HepG2 (cell line): ENCODE data around the gene KATNB1. TPM values are rescaled to one million over a fixed set of nuclear protein-coding genes. Genes with fewer than 3 reads are reported as not detected.

Experiments used
- AGO2 ChIP-seq: fragments of 200-400 bp; formaldehyde crosslinking; optimal IDR thresholded peaks from 2 replicates; pipeline ENCODE3; 2017; ENCODE audit warnings: mild to moderate bottlenecking, low read depth, low read length, moderate library complexity
- ATF6 ChIP-seq: sonication (generic); formaldehyde crosslinking; conservative IDR thresholded peaks from 2 replicates; pipeline ENCODE4 v1.4.0; 2020; ENCODE audit warnings: missing genetic modification reagents
- CBX2 ChIP-seq, 2 experiments: fragments of 200-600 bp in 1 of 2; sonication (generic); formaldehyde crosslinking in 1 of 2; IDR thresholded peaks; 2 replicates each; pipeline versions ENCODE4 v1.7.0 to v1.8.1; 2018 to 2022; ENCODE audit warnings: low read depth in 2 of 2, low read length in 1 of 2, mild to moderate bottlenecking in 1 of 2, missing genetic modification reagents in 1 of 2
- FOXA1 ChIP-seq, 2 experiments: fragments of 450-650 bp in 1 of 2; sonication (generic) in 1 of 2; formaldehyde crosslinking in 1 of 2; IDR thresholded peaks; 2 replicates each; pipeline versions ENCODE4 v1.4.0 to v1.6.1; 2016 to 2020; ENCODE audit warnings: missing genetic modification reagents in 1 of 2
- GMEB1 ChIP-seq: sonication (generic); formaldehyde crosslinking; IDR thresholded peaks from 2 replicates; pipeline ENCODE4 v1.5.1; 2020; ENCODE audit warnings: missing genetic modification reagents, mild to moderate bottlenecking, borderline replicate concordance
- MAZ ChIP-seq, 2 experiments: sonication (generic) in 1 of 2; formaldehyde crosslinking in 1 of 2; IDR thresholded peaks; 2 replicates each; pipeline versions ENCODE4 v1.5.0 to v1.6.1; 2012 to 2020; ENCODE audit warnings: low read depth in 2 of 2, mild to moderate bottlenecking in 2 of 2, borderline replicate concordance in 1 of 2, improper control_type of control experiment in 1 of 2, low read length in 1 of 2, missing genetic modification reagents in 1 of 2, moderate library complexity in 1 of 2
- PATZ1 ChIP-seq: sonication (generic); formaldehyde crosslinking; IDR thresholded peaks from 2 replicates; pipeline ENCODE4 v1.4.0; 2020; ENCODE audit warnings: missing genetic modification reagents
- RARA ChIP-seq: IDR thresholded peaks from 2 replicates; pipeline ENCODE4 v1.6.1; 2016; ENCODE audit warnings: missing genetic modification reagents, missing compliant biosample characterization
- SMYD3 ChIP-seq: sonication (generic); formaldehyde crosslinking; IDR thresholded peaks from 2 replicates; pipeline ENCODE4 v1.8.1; 2023; ENCODE audit warnings: mild to moderate bottlenecking, missing genetic modification reagents
- SP1 ChIP-seq, 2 experiments: fragments of 450-650 bp in 1 of 2; sonication (generic) in 1 of 2; formaldehyde crosslinking in 1 of 2; IDR thresholded peaks; 2 replicates each; pipeline versions ENCODE4 v1.4.0 to v1.6.1; 2016 to 2020; ENCODE audit warnings: missing genetic modification reagents in 1 of 2
- TARDBP ChIP-seq: sonication (generic); formaldehyde crosslinking; IDR thresholded peaks from 2 replicates; pipeline ENCODE4 v1.8.0; 2022; ENCODE audit warnings: mild to moderate bottlenecking, missing genetic modification reagents
- ZBTB7B ChIP-seq: sonication (generic); formaldehyde crosslinking; IDR thresholded peaks from 2 replicates; pipeline ENCODE4 v1.4.0; 2020; ENCODE audit warnings: missing genetic modification reagents
- ZKSCAN8 ChIP-seq: IDR thresholded peaks from 2 replicates; pipeline ENCODE4 v1.6.1; 2016; ENCODE audit warnings: borderline replicate concordance, missing genetic modification reagents, missing compliant biosample characterization
- ZNF263 ChIP-seq: sonication (generic); formaldehyde crosslinking; IDR thresholded peaks from 2 replicates; pipeline ENCODE4 v1.4.0; 2020; ENCODE audit warnings: missing genetic modification reagents
- ZNF326 ChIP-seq: sonication (generic); formaldehyde crosslinking; IDR thresholded peaks from 2 replicates; pipeline ENCODE4 v1.4.0; 2020; ENCODE audit warnings: missing genetic modification reagents, borderline replicate concordance
- ZNF343 ChIP-seq: sonication (generic); formaldehyde crosslinking; IDR thresholded peaks from 2 replicates; pipeline ENCODE4 v1.4.0; 2020; ENCODE audit warnings: mild to moderate bottlenecking, missing genetic modification reagents
- ZNF577 ChIP-seq: sonication (generic); formaldehyde crosslinking; IDR thresholded peaks from 2 replicates; pipeline ENCODE4 v1.4.0; 2020; ENCODE audit warnings: mild to moderate bottlenecking, low read depth, missing genetic modification reagents, borderline replicate concordance
- ZNF883 ChIP-seq: sonication (generic); formaldehyde crosslinking; IDR thresholded peaks from 2 replicates; pipeline ENCODE4 v1.5.1; 2020; ENCODE audit warnings: mild to moderate bottlenecking, missing genetic modification reagents; ENCODE audit errors: not compliant biosample characterization
- ZSCAN22 ChIP-seq: sonication (generic); formaldehyde crosslinking; IDR thresholded peaks from 2 replicates; pipeline ENCODE4 v1.4.0; 2020; ENCODE audit warnings: mild to moderate bottlenecking, missing genetic modification reagents
- polyA plus RNA-seq, 8 experiments: library from polyadenylated mRNA; depleted of rRNA in 3 of 8; stranded (reverse) in 7 of 8; unstranded in 1 of 8; fragments of >200 nt; fragmentation: Illumina TruSeq in 4 of 8; extraction: Trizol in 4 of 8; gene quantifications; 2 replicates each; pipeline versions ENCODE4 v1.2.1 to v1.2.3, GENCODE V29; 2011 to 2016; ENCODE audit warnings: low read depth in 4 of 8, missing spikeins in 1 of 8, mixed read lengths in 1 of 8; ENCODE audit not compliant: insufficient read depth in 1 of 8
- total RNA-seq, 5 experiments: library from RNA; depleted of rRNA; stranded (reverse); fragments of >200 nt; fragmentation: Illumina TruSeq; extraction: Trizol; gene quantifications; 2 replicates each; pipeline ENCODE4 v1.2.3, GENCODE V29; 2016; ENCODE audit warnings: low read depth in 1 of 5

The KATNB1 gene
- total and polyA plus RNA-seq, 2 of the 13 experiments (the other 11 are each of a cell fraction or from before 2014, with no cell fraction given): 31.5 to 43.5 TPM

- TF ChIP-seq ZNF577 (CRISPR knock-in tag): no peak
- TF ChIP-seq SMYD3: no peak
- TF ChIP-seq RARA (CRISPR knock-in tag): no peak
- no peak for TF ChIP-seq ATF6 (CRISPR knock-in tag)
- TF ChIP-seq MAZ (IDR thresholded peaks at IDR 0.05; ENCODE audit: borderline replicate concordance, low read depth, low read length): no peak
- TF ChIP-seq MAZ (CRISPR knock-in tag; IDR thresholded peaks at IDR 0.05; ENCODE audit: low read depth): 0 out of 2 replicates have a peak, but pooled peaks have one; percentile 6
- TF ChIP-seq CBX2 (IDR thresholded peaks at IDR 0.05; ENCODE audit: low read depth, low read length): no peak
- TF ChIP-seq CBX2 (CRISPR knock-in tag; IDR thresholded peaks at IDR 0.05; ENCODE audit: low read depth): no peak
- TF ChIP-seq ZNF263 (CRISPR knock-in tag): peak; percentile 71
- TF ChIP-seq ZNF883 (CRISPR knock-in tag): peak; percentile 20
- TF ChIP-seq ZNF343 (CRISPR knock-in tag): no peak
- no peak for TF ChIP-seq GMEB1 (CRISPR knock-in tag)
- TF ChIP-seq AGO2: no peak
- no peak for TF ChIP-seq ZNF326 (CRISPR knock-in tag)
- no peak for TF ChIP-seq TARDBP (CRISPR knock-in tag)
- 0 out of 2 replicates have a peak, but pooled peaks have one; percentile 35 for TF ChIP-seq FOXA1 (IDR thresholded peaks at IDR 0.05)
- no peak for TF ChIP-seq FOXA1 (CRISPR knock-in tag; IDR thresholded peaks at IDR 0.05)
- TF ChIP-seq PATZ1 (CRISPR knock-in tag): no peak
- TF ChIP-seq ZSCAN22: no peak
- TF ChIP-seq ZBTB7B (CRISPR knock-in tag): no peak
- 0 out of 2 replicates have a peak, but pooled peaks have one; percentile 8 for TF ChIP-seq SP1 (IDR thresholded peaks at IDR 0.05)
- no peak for TF ChIP-seq SP1 (CRISPR knock-in tag; IDR thresholded peaks at IDR 0.05)
- no peak for TF ChIP-seq ZKSCAN8 (CRISPR knock-in tag)
These were observed 30.4 kb upstream of the KATNB1 start (continued) for GRCh38 chr16:57704905-57705852.
